IMR-90 (cell line): ENCODE results near the gene LLGL1. TPM values are rescaled to one million over a fixed set of nuclear protein-coding genes. Genes with fewer than 3 reads are reported as not detected.
A peak's percentile ranks its signal among the peaks of the same experiment; 100 is the strongest.

Experiments used
- ATAC-seq: fragments of 200-7000 bp; cut with Tn5 transposase; 2 replicates; pipeline ENCODE4 v1.9.1; 2020; ENCODE audit warnings: low read depth, mild to moderate bottlenecking, moderate library complexity
- BruUV-seq: library from RNA; stranded (reverse); fragments of 400-500 nt; replicated peaks from 2 replicates; lab custom pipeline; 2021; lab: Mats Ljungman, UMichigan
- CTCF ChIA-PET: fragments of 300-600 bp; formaldehyde crosslinking; extraction: SDS; loops from one replicate; lab custom pipeline; 2021; ENCODE audit warnings: antibody characterized with exemption; lab: Yijun Ruan, JAX
- POLR2A ChIA-PET: fragments of 300-600 bp; sonication (Branson Sonifier 250); formaldehyde crosslinking; loops from one replicate; lab custom pipeline; 2022; ENCODE audit warnings: antibody characterized with exemption; ENCODE audit not compliant: unreplicated experiment; lab: Charles Lee
- DNase-seq: peaks from one replicate; pipeline ENCODE4 v3.0.0; 2013
- H2AFZ ChIP-seq: replicated peaks from 2 replicates; pipeline ENCODE3; 2013; ENCODE audit warnings: low read length, mild to moderate bottlenecking; ENCODE audit not compliant: poor library complexity
- H2AK5ac ChIP-seq: 2 replicates; pipeline ENCODE4 v1.6.1; 2013; ENCODE audit warnings: low read depth, low read length, inconsistent platforms
- H2AK9ac ChIP-seq: replicated peaks from 2 replicates; pipeline ENCODE3; 2013; ENCODE audit warnings: mild to moderate bottlenecking, low read depth, low read length, moderate library complexity; ENCODE audit not compliant: poor library complexity
- H2BK120ac ChIP-seq: 2 replicates; pipeline ENCODE4 v1.6.1; 2013; ENCODE audit warnings: low read depth, low read length, inconsistent platforms
- H2BK15ac ChIP-seq: 3 replicates; pipeline ENCODE4 v1.6.1; 2013; ENCODE audit warnings: low read depth, low read length, inconsistent platforms
- H2BK20ac ChIP-seq: 2 replicates; pipeline ENCODE4 v1.6.1; 2013; ENCODE audit warnings: low read depth, mild to moderate bottlenecking, inconsistent platforms, low read length, moderate library complexity
- H2BK5ac ChIP-seq: 2 replicates; pipeline ENCODE4 v1.6.1; 2013; ENCODE audit warnings: mild to moderate bottlenecking, low read depth, low read length, inconsistent platforms; ENCODE audit not compliant: poor library complexity, severe bottlenecking
- H3K14ac ChIP-seq: replicated peaks from 2 replicates; pipeline ENCODE4 v1.6.1; 2013; ENCODE audit warnings: low read depth, low read length, inconsistent platforms
- H3K18ac ChIP-seq: 2 replicates; pipeline ENCODE4 v1.6.1; 2013; ENCODE audit warnings: low read depth, low read length, control low read depth
- H3K23ac ChIP-seq: 2 replicates; pipeline ENCODE4 v1.6.1; 2013; ENCODE audit warnings: low read depth, low read length, inconsistent platforms
- H3K27ac ChIP-seq: 2 replicates; pipeline ENCODE4 v1.5.1; 2013; ENCODE audit warnings: mild to moderate bottlenecking, control low read depth, low read length; ENCODE audit not compliant: insufficient read depth
- H3K27me3 ChIP-seq: 2 replicates; pipeline ENCODE4 v1.6.1; 2013; ENCODE audit warnings: low read length; ENCODE audit not compliant: control insufficient read depth, insufficient read depth
- H3K36me3 ChIP-seq: 2 replicates; pipeline ENCODE4 v1.6.1; 2013; ENCODE audit warnings: low read length, mixed read lengths; ENCODE audit not compliant: control insufficient read depth, insufficient read depth
- H3K4ac ChIP-seq: 2 replicates; pipeline ENCODE4 v1.6.1; 2013; ENCODE audit warnings: low read depth, low read length, inconsistent platforms
- H3K4me1 ChIP-seq: 2 replicates; pipeline ENCODE4 v1.6.1; 2013; ENCODE audit warnings: low read length, mixed read lengths; ENCODE audit not compliant: control insufficient read depth, insufficient read depth
- H3K4me2 ChIP-seq: 2 replicates; pipeline ENCODE4 v1.6.1; 2013; ENCODE audit warnings: low read depth, mild to moderate bottlenecking, control low read depth, low read length, moderate library complexity
- H3K4me3 ChIP-seq: 2 replicates; pipeline ENCODE4 v1.5.1; 2013; ENCODE audit warnings: low read depth, mild to moderate bottlenecking, control low read depth, low read length, moderate library complexity; ENCODE audit not compliant: insufficient read depth
- H3K56ac ChIP-seq: 2 replicates; pipeline ENCODE4 v1.6.1; 2013; ENCODE audit warnings: low read length, inconsistent platforms; ENCODE audit not compliant: insufficient read depth; ENCODE audit errors: extremely low read depth
- H3K79me1 ChIP-seq, 2 experiments: 2 replicates each; pipeline ENCODE4 v1.6.1; 2013; ENCODE audit warnings: low read length in 2 of 2, inconsistent platforms in 1 of 2, low read depth in 1 of 2
- H3K9ac ChIP-seq: 2 replicates; pipeline ENCODE4 v1.6.1; 2013; ENCODE audit warnings: low read depth, low read length, control low read depth
- H3K9me1 ChIP-seq: 2 replicates; pipeline ENCODE4 v1.6.1; 2013; ENCODE audit warnings: low read length, inconsistent platforms; ENCODE audit not compliant: insufficient read depth
- H3K9me3 ChIP-seq: 2 replicates; pipeline ENCODE4 v1.6.1; 2013; ENCODE audit warnings: low read length; ENCODE audit not compliant: control insufficient read depth, insufficient read depth
- H4K20me1 ChIP-seq: 2 replicates; pipeline ENCODE4 v1.6.1; 2013; ENCODE audit warnings: low read length, inconsistent platforms; ENCODE audit not compliant: insufficient read depth
- H4K5ac ChIP-seq: 2 replicates; pipeline ENCODE4 v1.6.1; 2013; ENCODE audit warnings: mild to moderate bottlenecking, low read depth, low read length, control low read depth
- H4K8ac ChIP-seq, 2 experiments: 2 replicates each; pipeline ENCODE4 v1.6.1; 2013; ENCODE audit warnings: low read depth in 2 of 2, low read length in 2 of 2, control low read depth in 1 of 2, inconsistent platforms in 1 of 2
- H4K91ac ChIP-seq: 2 replicates; pipeline ENCODE4 v1.6.1; 2013; ENCODE audit warnings: low read depth, low read length, inconsistent platforms; ENCODE audit not compliant: insufficient read depth
- BHLHE40 ChIP-seq: fragments of 150-350 bp; IDR thresholded peaks from 2 replicates; pipeline ENCODE4 v1.6.1; 2016; ENCODE audit warnings: mild to moderate bottlenecking, low read depth, low read length
- CHD1 ChIP-seq: IDR thresholded peaks from 2 replicates; pipeline ENCODE4 v1.6.1; 2012; ENCODE audit warnings: low read depth, low read length, improper control_type of control experiment
- ELK1 ChIP-seq: fragments of 150-350 bp; IDR thresholded peaks from 2 replicates; pipeline ENCODE4 v1.6.1; 2016; ENCODE audit warnings: low read depth, mild to moderate bottlenecking, low read length, moderate library complexity, borderline replicate concordance
- FOS ChIP-seq: fragments of 150-350 bp; IDR thresholded peaks from 2 replicates; pipeline ENCODE4 v1.6.1; 2016; ENCODE audit warnings: low read depth, low read length
- MAFK ChIP-seq: IDR thresholded peaks from 2 replicates; pipeline ENCODE4 v1.6.1; 2012; ENCODE audit warnings: low read depth, low read length, improper control_type of control experiment
- POLR2A ChIP-seq: IDR thresholded peaks from 2 replicates; pipeline ENCODE4 v1.6.1; 2012; ENCODE audit warnings: mild to moderate bottlenecking, low read depth, low read length
- RAD21 ChIP-seq: IDR thresholded peaks from 2 replicates; pipeline ENCODE4 v1.6.1; 2012; ENCODE audit warnings: low read length, improper control_type of control experiment
- RCOR1 ChIP-seq: IDR thresholded peaks from 2 replicates; pipeline ENCODE4 v1.6.1; 2012; ENCODE audit warnings: mild to moderate bottlenecking, low read length, improper control_type of control experiment; ENCODE audit not compliant: insufficient replicate concordance
- WGBS, 2 experiments: methylation state at CpG; one replicate each; pipeline versions ENCODE4 v1.1.5 to v1.1.7; 2013; ENCODE audit warnings: missing lambda C conversion rate in 2 of 2; ENCODE audit not compliant: insufficient read length in 1 of 2; ENCODE audit errors: extremely low coverage in 2 of 2; 5-methylcytosine and 5-hydroxymethylcytosine counted together
- dilution Hi-C: fragments of 300-500 bp; cut with HindIII; formaldehyde crosslinking; loops from one replicate; pipeline ENCODE4 v1.14.3; 2018; ENCODE audit warnings: low sequenced_read_pairs; ENCODE audit not compliant: unreplicated experiment
- in situ Hi-C: fragments of 300-500 bp; cut with MboI; formaldehyde crosslinking; loops from 3 replicates; pipeline ENCODE4 v1.14.3; 2019; ENCODE audit warnings: low sequenced_read_pairs, inconsistent platforms, mixed read lengths
- intact Hi-C: fragments of 100-400 bp; cut with micrococcal nuclease; formaldehyde crosslinking; loops from 2 replicates; pipeline ENCODE4 v1.10.0; 2022
- polyA plus RNA-seq, 3 experiments: library from polyadenylated mRNA; depleted of rRNA; stranded (reverse); fragments of >200 nt; gene quantifications; 2 replicates each; pipeline ENCODE4 v1.2.3, GENCODE V29; 2012; ENCODE audit warnings: low replicate concordance in 1 of 3
- total RNA-seq: library from RNA; depleted of rRNA; stranded (reverse); fragments of >200 nt; gene quantifications from 2 replicates; pipeline ENCODE4 v1.2.3, GENCODE V29; 2012
- TF ChIP-seq, protein P1 (sequence below): fragments of 150-350 bp; IDR thresholded peaks from 2 replicates; pipeline ENCODE4 v1.6.1; 2017; ENCODE audit warnings: mild to moderate bottlenecking, antibody characterized with exemption, low read length, low read depth

Gene LLGL1
- total and polyA plus RNA-seq, 2 of the 4 experiments (the other 2 are of a cell fraction), result 40.1 to 52.9 TPM

DNA sequence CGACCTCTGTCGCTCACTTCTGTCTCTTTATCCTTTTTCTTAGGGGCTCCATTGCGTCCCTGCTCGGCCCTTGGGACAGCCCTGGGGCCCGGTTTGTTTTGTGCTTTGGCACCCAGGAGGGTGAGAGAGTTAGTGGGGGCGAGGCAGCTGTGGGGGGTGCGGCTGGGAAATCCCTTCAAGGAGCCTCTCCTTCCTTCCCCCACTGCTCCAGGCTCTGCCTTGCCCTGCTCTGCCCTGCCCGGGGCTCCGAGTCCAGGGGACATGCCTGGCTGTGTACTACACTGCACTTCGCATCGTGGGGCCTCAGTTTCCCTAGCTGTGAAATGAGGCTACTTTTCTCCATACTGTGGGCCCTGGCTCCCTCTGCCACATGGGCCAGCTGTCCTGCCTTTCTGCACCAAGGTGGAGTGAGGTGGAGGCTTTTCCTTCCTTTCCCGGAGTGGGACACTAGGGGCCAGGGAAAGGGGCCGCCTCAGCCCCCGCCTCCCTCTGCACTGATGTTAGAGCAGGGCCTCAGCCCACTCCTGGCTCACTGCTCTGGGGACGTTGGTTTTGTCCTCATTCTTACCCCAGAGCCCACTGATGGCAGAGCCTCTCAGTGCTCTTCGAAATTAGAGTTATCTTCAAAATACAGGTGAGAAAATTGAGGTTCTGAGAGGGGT is 980 bp downstream of the LLGL1 start:
- H2AK5ac ChIP-seq, result peak overlapping the region; percentile 68
- peaks cover 16 to 60% of the 10 kb centered on the region in 2 experiments for H3K79me1 ChIP-seq
- H3K9me3 ChIP-seq, result no peaks in the 10 kb centered on the region
- no peak overlapping the region for H2BK15ac ChIP-seq
- peaks cover 18% of the 10 kb centered on the region for H3K4me1 ChIP-seq
- CTCF ChIA-PET, result no interaction called here
- peak; percentile 3; the same call in 1 of the 2 replicates for ATAC-seq
- 0% methylated on average over 2 of the region's 16 CpGs; no CpG with 5 or more reads in 1 of the 2 experiments for WGBS, 2 experiments
- peaks cover 18% of the 10 kb centered on the region for H3K9me1 ChIP-seq
- H4K20me1 ChIP-seq, result peaks cover 47% of the 10 kb centered on the region
- peak overlapping the region; percentile 74 for H3K56ac ChIP-seq
- H3K4me2 ChIP-seq, result peak overlapping the region; percentile 91
- peak overlapping the region; percentile 98 for H2AK9ac ChIP-seq
- peak overlapping the region; percentile 3; the same call in 1 of the 2 replicates for H3K18ac ChIP-seq
- H3K27me3 ChIP-seq, result no peaks in the 10 kb centered on the region
- peak overlapping the region; percentile 25 for H4K91ac ChIP-seq
- H2AFZ ChIP-seq, result peak overlapping the region; percentile 95
- TF ChIP-seq BHLHE40 (no peak), RAD21 (no peak), FOS (no peak), ELK1 (no peak), RCOR1 (no peak), CHD1 (no peak), POLR2A (no peak), MAFK (no peak)
- TF ChIP-seq, protein P1, sequence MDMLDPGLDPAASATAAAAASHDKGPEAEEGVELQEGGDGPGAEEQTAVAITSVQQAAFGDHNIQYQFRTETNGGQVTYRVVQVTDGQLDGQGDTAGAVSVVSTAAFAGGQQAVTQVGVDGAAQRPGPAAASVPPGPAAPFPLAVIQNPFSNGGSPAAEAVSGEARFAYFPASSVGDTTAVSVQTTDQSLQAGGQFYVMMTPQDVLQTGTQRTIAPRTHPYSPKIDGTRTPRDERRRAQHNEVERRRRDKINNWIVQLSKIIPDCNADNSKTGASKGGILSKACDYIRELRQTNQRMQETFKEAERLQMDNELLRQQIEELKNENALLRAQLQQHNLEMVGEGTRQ, result no peak
- H3K23ac ChIP-seq, result peak overlapping the region; percentile 81
- H4K8ac ChIP-seq, result peak overlapping the region in 1 of 2 experiments; percentile 16; a peak in 2 of 4 replicates
- intact Hi-C loops, result no loop called here
- peak overlapping the region; percentile 42 for H3K4ac ChIP-seq
- peak overlapping the region; percentile 11; the same call in 1 of the 2 replicates for H4K5ac ChIP-seq
- H3K4me3 ChIP-seq, result peak overlapping the region; percentile 75
- no TSS peak for BruUV-seq
- POLR2A ChIA-PET, result no interaction called here
- peak overlapping the region; percentile 86 for H3K9ac ChIP-seq
- no peak overlapping the region for H2BK20ac ChIP-seq
- dilution Hi-C loops, result no loop called here
- peak overlapping the region; percentile 90 for H3K14ac ChIP-seq
- H2BK5ac ChIP-seq, result peak overlapping the region; percentile 15
- H3K36me3 ChIP-seq, result no peaks in the 10 kb centered on the region
- H3K27ac ChIP-seq, result peak overlapping the region; percentile 71
- in situ Hi-C loops, result no loop called here
- peak overlapping the region; percentile 30; the same call in 1 of the 2 replicates for H2BK120ac ChIP-seq
- peak; percentile 11 for DNase-seq
